ENCODE data around the gene TUBA1A. TPM values are rescaled to one million over a fixed set of nuclear protein-coding genes. Genes with fewer than 3 reads are reported as not detected.
"Not testable (repeated sequence)": the region's sequence is repeated elsewhere in the genome, so short reads cannot be mapped to it uniquely, and the experiment has no call there.

TUBA1A gene
- total RNA-seq, 1 donor from 2014 or later: 1,211 TPM

- peaks cover 4% of the 10 kb centered on the region for H3K27me3 Mint-ChIP-seq (ENCODE audit: insufficient read depth, low read depth)
Measured at GRCh38 chr12:49174218-49174617, 14.7 kb downstream of the TUBA1A start.

GRCh38 chr12:49170924-49171323 lies 18.0 kb downstream of the TUBA1A start:
- H3K27ac Mint-ChIP-seq: no peak overlapping the region
- no peaks in the 10 kb centered on the region for H3K9me3 Mint-ChIP-seq
- TF ChIP-seq EZH2 (IDR thresholded peaks at IDR 0.05): no peak
- no peak for TF ChIP-seq EZH2phosphoT487 (IDR thresholded peaks at IDR 0.05)
- TF ChIP-seq CTCF (IDR thresholded peaks at IDR 0.05): no peak

More at GRCh38 chr12:49174218-49174617, 14.7 kb downstream of the TUBA1A start:
- Mint-ChIP-seq H3K4me1 (peaks cover 6% of the 10 kb centered on the region), H3K4me3 (no peak overlapping the region), H3K36me3 (no peaks in the 10 kb centered on the region), H3K27ac (peak overlapping the region; percentile 53), H3K9me3 (peaks cover 6% of the 10 kb centered on the region)
- TF ChIP-seq CTCF (IDR thresholded peaks at IDR 0.05) (no peak), EZH2 (IDR thresholded peaks at IDR 0.05) (no peak), EZH2phosphoT487 (IDR thresholded peaks at IDR 0.05) (no peak)
- no peaks in the 10 kb centered on the region for H3K79me2 ChIP-seq (ENCODE audit: low read depth)
- no peak overlapping the region for H3K4me2 ChIP-seq
- no peak overlapping the region for H3K4me3 ChIP-seq
- DNase-seq (ENCODE audit: low spot score): no peak
- no peaks in the 10 kb centered on the region for H3K27me3 ChIP-seq
- no peaks in the 10 kb centered on the region for H3F3A ChIP-seq (ENCODE audit: low read depth)
- no peaks in the 10 kb centered on the region for H3K4me1 ChIP-seq
- no peaks in the 10 kb centered on the region for H3K9me3 ChIP-seq (ENCODE audit: low read depth)
- no peak overlapping the region for H3K9ac ChIP-seq
- no peak overlapping the region for H2AFZ ChIP-seq (replicated peaks)
- H4K20me1 ChIP-seq (ENCODE audit: low read depth): no peaks in the 10 kb centered on the region
- H3K36me3 ChIP-seq: no peaks in the 10 kb centered on the region
- no peak overlapping the region for H3K27ac ChIP-seq

GRCh38 chr12:49165114-49165513 lies 23.8 kb downstream of the TUBA1A start:
- H3K4me3 Mint-ChIP-seq: no peak overlapping the region
- no peak for DNase-seq (ENCODE audit: low spot score)
- Histone ChIP-seq H3K4me1 (no peaks in the 10 kb centered on the region), H3K9me3 (ENCODE audit: low read depth) (no peaks in the 10 kb centered on the region), H2AFZ (replicated peaks) (no peak overlapping the region), H3K79me2 (ENCODE audit: low read depth) (no peaks in the 10 kb centered on the region), H3K4me3 (no peak overlapping the region), H3K9ac (no peak overlapping the region), H3K27ac (no peak overlapping the region), H3F3A (ENCODE audit: low read depth) (no peaks in the 10 kb centered on the region), H3K27me3 (no peaks in the 10 kb centered on the region), H3K36me3 (no peaks in the 10 kb centered on the region), H4K20me1 (ENCODE audit: low read depth) (no peaks in the 10 kb centered on the region), H3K4me2 (no peak overlapping the region)
- no peak for TF ChIP-seq EZH2 (IDR thresholded peaks at IDR 0.05)
- no peak for TF ChIP-seq EZH2phosphoT487 (IDR thresholded peaks at IDR 0.05)
- no peak for TF ChIP-seq CTCF (IDR thresholded peaks at IDR 0.05)
- H3K4me1 Mint-ChIP-seq: no peaks in the 10 kb centered on the region
- H3K9me3 Mint-ChIP-seq: peaks cover 2% of the 10 kb centered on the region
- H3K36me3 Mint-ChIP-seq: peaks cover 2% of the 10 kb centered on the region
- H3K27ac Mint-ChIP-seq: no peak overlapping the region
- peaks cover 2% of the 10 kb centered on the region for H3K27me3 Mint-ChIP-seq (ENCODE audit: insufficient read depth, low read depth)

More at GRCh38 chr12:49170924-49171323, 18.0 kb downstream of the TUBA1A start:
- H3K4me3 Mint-ChIP-seq: no peak overlapping the region
- Histone ChIP-seq H3K4me2 (no peak overlapping the region), H3K27ac (no peak overlapping the region), H3K9me3 (ENCODE audit: low read depth) (no peaks in the 10 kb centered on the region), H2AFZ (replicated peaks) (no peak overlapping the region), H3K36me3 (no peaks in the 10 kb centered on the region), H3K79me2 (ENCODE audit: low read depth) (no peaks in the 10 kb centered on the region), H3K9ac (no peak overlapping the region), H4K20me1 (ENCODE audit: low read depth) (no peaks in the 10 kb centered on the region), H3K27me3 (no peaks in the 10 kb centered on the region), H3K4me1 (no peaks in the 10 kb centered on the region), H3K4me3 (no peak overlapping the region), H3F3A (ENCODE audit: low read depth) (no peaks in the 10 kb centered on the region)
- no peak for DNase-seq (ENCODE audit: low spot score)
- no peaks in the 10 kb centered on the region for H3K36me3 Mint-ChIP-seq
- peaks cover 6% of the 10 kb centered on the region for H3K4me1 Mint-ChIP-seq
- H3K27me3 Mint-ChIP-seq (ENCODE audit: insufficient read depth, low read depth): peaks cover 4% of the 10 kb centered on the region

GRCh38 chr12:49161901-49162300 lies 27.0 kb downstream of the TUBA1A start:
- not testable (repeated sequence) for H3K4me2 ChIP-seq; DNase-seq (ENCODE audit: low spot score); H3K9ac ChIP-seq; H3K27me3 ChIP-seq; H3K36me3 ChIP-seq; H3K36me3 Mint-ChIP-seq; H4K20me1 ChIP-seq (ENCODE audit: low read depth); H3K4me3 ChIP-seq; H3K79me2 ChIP-seq (ENCODE audit: low read depth); H3K4me1 ChIP-seq; H3K27ac Mint-ChIP-seq; H3F3A ChIP-seq (ENCODE audit: low read depth); H3K27me3 Mint-ChIP-seq (ENCODE audit: insufficient read depth, low read depth); H3K9me3 Mint-ChIP-seq; H3K9me3 ChIP-seq (ENCODE audit: low read depth); H3K4me1 Mint-ChIP-seq; H3K27ac ChIP-seq; H3K4me3 Mint-ChIP-seq; H2AFZ ChIP-seq (replicated peaks)

Data from neural progenitor cell (in vitro differentiated cells).